Hepatocyte (in vitro differentiated cells): ENCODE data around the gene FRS2.

Experiments
- EZH2 ChIP-seq: fragments of 200-600 bp; sonication (generic); IDR thresholded peaks from 2 replicates; pipeline ENCODE4 v1.6.1; 2016; ENCODE audit warnings: antibody characterized with exemption, mild to moderate bottlenecking, borderline replicate concordance
- TF ChIP-seq, protein P1 (sequence below): fragments of 200-600 bp; sonication (generic); IDR thresholded peaks from 2 replicates; pipeline ENCODE4 v1.5.1; 2016; ENCODE audit warnings: antibody characterized with exemption, mild to moderate bottlenecking; ENCODE audit not compliant: poor library complexity

DNA sequence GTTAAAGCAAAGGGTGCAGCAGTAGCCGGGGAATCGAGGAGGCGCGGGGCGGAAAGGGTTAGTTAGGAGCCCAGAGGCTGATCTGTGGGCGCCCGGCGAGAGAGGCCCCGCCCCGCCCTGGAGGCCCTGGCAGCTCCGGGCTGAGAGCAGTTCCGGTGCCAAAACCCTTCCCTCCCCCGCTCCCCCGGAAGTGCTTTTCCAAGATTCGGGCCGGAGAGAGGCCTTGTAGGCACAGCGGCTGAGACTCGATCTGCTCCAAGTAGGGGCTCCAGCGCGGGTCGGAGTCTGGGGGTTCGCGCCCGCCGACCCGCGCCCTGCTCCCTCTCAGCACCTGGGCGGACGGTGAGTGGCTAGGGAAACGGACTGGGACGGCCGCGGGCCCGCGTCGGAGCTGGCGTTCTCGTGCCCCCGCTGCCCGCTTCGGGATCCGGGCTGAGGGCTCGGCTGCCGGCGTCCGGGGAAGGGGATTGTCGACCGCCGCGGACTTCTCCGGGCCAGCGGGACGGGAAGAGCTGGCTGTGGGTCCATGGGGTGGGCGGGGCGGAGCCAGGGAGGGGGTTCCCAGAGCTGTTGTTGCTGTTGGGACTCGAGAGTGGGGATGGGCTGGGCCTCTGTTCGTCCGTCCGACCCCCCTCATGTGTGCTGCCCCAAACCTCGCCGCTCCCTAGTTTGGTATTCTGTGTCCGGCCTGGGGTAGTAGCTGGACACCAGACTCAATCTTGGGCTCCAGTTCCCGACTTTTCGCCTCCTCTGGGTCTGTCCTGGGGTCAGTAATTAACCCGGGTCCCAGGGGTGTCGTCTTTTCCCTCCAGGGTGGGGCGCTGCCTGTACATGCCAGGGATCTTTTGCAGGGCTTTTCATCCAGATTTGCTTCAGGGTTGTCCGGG is at the start of gene FRS2:
- TF ChIP-seq, protein P1, sequence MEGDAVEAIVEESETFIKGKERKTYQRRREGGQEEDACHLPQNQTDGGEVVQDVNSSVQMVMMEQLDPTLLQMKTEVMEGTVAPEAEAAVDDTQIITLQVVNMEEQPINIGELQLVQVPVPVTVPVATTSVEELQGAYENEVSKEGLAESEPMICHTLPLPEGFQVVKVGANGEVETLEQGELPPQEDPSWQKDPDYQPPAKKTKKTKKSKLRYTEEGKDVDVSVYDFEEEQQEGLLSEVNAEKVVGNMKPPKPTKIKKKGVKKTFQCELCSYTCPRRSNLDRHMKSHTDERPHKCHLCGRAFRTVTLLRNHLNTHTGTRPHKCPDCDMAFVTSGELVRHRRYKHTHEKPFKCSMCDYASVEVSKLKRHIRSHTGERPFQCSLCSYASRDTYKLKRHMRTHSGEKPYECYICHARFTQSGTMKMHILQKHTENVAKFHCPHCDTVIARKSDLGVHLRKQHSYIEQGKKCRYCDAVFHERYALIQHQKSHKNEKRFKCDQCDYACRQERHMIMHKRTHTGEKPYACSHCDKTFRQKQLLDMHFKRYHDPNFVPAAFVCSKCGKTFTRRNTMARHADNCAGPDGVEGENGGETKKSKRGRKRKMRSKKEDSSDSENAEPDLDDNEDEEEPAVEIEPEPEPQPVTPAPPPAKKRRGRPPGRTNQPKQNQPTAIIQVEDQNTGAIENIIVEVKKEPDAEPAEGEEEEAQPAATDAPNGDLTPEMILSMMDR, result peak; percentile 47
- no peak for TF ChIP-seq EZH2
